Measurements from ENCODE around the gene CENPF.

Gene CENPF

DNA sequence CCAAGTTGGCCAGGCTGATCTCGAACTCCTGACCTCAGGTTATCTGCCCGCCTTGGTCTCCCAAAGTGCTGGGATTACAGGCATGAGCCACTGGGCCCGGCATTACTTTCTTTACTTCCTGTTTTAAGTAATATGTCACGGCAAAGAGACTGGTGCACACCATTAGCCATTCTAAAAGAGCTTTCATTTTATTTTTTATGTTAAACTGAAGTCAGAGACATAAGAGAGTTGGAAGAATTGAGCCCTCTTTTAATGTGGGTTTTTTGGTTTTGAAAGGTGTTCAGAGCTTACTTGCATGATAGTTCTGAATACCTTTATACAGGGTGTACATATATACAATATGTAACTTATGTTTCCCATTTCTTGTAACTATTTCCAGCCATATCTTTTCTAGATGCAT is 14.3 kb downstream of the CENPF start:
- no peak for DNase-seq (ENCODE audit: low read depth, low spot score)

- no peak for DNase-seq (ENCODE audit: low read depth, low spot score)
Measured at GRCh38 chr1:214617843-214618242, 14.8 kb downstream of the CENPF start.

GRCh38 chr1:214621236-214621635 is 18.2 kb downstream of the CENPF start:
- no peak for DNase-seq (ENCODE audit: low read depth, low spot score)

GRCh38 chr1:214623430-214623829 is 20.4 kb downstream of the CENPF start:
- DNase-seq (ENCODE audit: low read depth, low spot score), result no peak

DNA sequence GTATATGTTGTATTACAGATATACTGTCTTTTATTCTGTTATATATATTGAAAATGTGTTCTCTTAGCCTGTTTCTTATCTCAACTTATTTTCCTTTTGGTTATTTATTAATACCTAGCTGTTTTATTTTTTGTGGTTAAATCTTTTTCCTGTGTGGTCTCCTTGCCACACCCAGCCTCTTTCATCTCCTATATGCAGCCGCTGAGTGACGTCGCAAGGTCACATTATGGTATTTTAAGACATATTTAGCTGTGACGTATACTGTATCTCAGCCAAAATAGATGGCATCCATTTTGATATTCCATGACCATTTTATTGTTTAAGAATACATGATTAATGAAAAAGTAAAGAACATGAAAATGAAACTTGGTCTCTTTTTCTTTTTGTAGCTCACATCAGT is 29.1 kb downstream of the CENPF start:
- DNase-seq (ENCODE audit: low read depth, low spot score), result no peak

DNA sequence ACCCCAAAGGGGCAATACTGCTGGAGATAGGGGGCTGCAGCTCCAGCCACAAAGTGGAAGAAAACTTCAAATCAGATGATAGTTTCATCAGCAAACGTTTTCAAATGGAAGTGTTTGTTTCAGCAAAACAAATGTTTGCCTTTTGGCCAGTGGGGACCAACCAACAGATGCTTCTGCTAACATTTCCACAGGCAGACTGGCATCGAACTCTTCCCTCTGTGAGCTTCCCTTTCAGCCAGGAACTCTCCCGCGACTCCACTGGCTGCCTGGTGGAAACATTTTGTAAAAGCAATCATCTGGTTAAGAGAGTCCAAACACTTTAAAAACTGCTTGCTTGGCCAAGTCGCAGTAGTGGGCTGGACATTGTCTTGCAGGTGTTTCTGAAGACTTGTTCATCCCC is 30.7 kb downstream of the CENPF start:
- DNase-seq (ENCODE audit: low read depth, low spot score), result no peak

DNA sequence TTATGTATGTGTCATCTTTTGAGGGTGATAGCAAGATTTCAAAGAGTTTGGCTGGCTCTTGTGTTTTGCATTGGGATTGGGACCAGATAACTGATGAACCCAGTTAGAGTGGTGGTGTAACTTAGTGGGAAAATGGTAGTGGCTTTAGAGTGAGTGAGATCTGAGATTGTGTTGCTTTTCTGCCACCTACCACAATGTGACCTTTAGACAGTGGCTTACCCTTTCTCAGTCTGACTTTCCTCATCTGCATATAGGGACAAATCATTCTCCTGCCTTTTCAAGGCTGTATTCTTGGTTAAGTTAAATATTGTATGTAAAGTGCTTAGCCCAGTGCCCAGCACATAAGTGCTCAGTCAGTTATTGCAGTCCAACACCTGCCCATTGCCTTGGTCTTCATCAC is 31.3 kb downstream of the CENPF start:
- DNase-seq (ENCODE audit: low read depth, low spot score), result no peak

DNA sequence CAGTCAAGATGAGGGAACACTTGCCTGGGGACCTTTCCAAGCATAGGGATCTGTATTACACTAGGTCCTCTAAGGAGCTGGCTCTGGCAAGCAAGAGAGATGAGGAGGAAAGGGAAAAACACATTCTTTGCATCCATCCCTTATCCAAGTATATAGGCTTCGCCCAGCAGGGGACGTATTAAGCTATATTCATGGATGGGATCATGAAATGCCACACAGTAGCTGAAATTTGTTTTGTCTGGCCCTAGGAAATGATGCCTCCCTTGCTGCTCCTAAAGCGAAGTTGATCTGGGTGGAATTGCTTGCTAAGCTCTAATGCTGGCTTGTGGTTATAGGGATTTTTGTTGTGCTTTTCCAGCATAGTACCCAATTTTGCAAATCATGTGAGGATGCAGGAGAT is 32.1 kb downstream of the CENPF start:
- no peak for DNase-seq (ENCODE audit: low read depth, low spot score)

DNA sequence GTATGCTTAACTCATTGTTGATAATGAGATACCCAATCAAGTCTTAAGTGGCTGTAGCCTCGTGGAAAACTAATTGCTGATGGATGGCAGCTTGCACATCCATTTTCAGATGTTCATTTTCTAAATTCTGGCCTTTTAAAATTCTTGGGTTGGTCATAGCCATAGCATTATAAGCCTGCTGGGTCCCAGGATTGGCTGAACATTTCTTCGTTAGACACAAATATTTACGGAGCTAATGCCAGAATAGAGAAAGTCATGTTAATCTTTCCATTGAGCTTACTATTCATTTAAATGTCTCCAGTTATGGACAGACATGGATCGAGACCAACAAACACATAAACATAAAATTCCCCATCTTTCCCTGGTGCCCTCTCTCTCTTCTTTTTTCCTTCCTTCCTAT is 32.5 kb downstream of the CENPF start:
- DNase-seq (ENCODE audit: low read depth, low spot score), result no peak

DNA sequence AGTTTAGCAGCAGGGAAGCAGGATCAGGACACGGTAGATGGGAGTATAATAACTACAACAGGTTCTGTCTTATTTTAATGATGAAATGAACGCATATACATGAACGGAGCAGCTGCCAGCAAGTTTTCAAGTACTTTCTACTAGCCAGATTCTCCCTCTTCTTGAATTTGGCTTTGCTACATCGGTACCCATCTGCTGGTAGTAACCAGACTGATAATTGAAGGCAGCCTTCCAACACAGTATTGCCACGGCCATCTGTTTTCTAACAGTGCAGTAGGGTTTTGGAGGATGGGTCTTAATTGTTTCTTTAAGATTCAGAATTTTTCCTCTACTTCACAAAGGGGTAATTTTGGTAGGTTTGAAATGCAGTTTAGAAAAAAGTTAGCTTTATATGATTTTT is 33.4 kb downstream of the CENPF start:
- no peak for DNase-seq (ENCODE audit: low read depth, low spot score)

DNA sequence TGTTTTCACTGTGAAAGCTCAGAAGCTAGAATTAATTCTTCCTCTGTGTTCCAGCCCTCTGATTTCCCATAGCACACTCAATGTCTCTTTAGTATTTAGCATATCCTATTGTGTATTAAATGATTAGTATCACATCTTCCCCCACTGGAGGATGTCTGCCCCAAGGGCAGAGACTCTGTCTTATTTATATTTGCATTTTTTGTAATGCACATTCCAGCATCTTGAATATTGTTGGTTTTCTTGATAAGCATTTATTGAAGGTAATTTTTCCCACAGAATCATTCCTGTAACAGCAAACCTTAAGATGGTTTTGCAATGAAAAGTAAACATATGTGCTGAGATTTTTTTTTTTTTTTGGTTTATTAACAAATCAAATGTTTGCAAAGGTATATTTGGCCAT is 34.1 kb downstream of the CENPF start:
- no peak for DNase-seq (ENCODE audit: low read depth, low spot score)

GRCh38 chr1:214637722-214638458 is 34.9 kb downstream of the CENPF start:
- no peak for DNase-seq (ENCODE audit: low read depth, low spot score)

- no peak for DNase-seq (ENCODE audit: low read depth, low spot score)
Measured at GRCh38 chr1:214638459-214638807, 35.4 kb downstream of the CENPF start.

DNA sequence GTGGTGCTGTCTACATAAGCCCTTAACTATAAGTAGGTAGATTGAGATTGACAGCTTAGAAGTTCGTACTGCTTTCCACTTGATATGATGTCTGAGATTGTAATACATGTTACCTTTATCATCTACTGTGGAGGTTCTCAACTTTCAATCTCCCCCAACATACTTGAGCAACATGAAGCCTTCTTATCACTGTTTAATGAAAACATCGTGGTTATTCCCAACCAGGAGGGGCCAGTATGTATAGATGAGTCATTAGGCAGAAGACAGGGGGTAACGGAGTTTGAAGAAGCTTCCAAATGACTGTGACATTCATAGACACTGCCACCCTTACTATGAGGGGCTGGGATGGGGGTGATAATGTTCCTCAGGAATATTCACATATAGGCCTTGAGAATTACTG is 36.0 kb downstream of the CENPF start:
- DNase-seq (ENCODE audit: low read depth, low spot score), result no peak

DNA sequence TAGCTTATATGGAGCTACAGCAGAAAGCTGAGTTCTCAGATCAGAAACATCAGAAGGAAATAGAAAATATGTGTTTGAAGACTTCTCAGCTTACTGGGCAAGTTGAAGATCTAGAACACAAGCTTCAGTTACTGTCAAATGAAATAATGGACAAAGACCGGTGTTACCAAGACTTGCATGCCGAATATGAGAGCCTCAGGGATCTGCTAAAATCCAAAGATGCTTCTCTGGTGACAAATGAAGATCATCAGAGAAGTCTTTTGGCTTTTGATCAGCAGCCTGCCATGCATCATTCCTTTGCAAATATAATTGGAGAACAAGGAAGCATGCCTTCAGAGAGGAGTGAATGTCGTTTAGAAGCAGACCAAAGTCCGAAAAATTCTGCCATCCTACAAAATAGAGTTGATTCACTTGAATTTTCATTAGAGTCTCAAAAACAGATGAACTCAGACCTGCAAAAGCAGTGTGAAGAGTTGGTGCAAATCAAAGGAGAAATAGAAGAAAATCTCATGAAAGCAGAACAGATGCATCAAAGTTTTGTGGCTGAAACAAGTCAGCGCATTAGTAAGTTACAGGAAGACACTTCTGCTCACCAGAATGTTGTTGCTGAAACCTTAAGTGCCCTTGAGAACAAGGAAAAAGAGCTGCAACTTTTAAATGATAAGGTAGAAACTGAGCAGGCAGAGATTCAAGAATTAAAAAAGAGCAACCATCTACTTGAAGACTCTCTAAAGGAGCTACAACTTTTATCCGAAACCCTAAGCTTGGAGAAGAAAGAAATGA is 37.6 kb downstream of the CENPF start:
- DNase-seq (ENCODE audit: low read depth, low spot score), result no peak

DNA sequence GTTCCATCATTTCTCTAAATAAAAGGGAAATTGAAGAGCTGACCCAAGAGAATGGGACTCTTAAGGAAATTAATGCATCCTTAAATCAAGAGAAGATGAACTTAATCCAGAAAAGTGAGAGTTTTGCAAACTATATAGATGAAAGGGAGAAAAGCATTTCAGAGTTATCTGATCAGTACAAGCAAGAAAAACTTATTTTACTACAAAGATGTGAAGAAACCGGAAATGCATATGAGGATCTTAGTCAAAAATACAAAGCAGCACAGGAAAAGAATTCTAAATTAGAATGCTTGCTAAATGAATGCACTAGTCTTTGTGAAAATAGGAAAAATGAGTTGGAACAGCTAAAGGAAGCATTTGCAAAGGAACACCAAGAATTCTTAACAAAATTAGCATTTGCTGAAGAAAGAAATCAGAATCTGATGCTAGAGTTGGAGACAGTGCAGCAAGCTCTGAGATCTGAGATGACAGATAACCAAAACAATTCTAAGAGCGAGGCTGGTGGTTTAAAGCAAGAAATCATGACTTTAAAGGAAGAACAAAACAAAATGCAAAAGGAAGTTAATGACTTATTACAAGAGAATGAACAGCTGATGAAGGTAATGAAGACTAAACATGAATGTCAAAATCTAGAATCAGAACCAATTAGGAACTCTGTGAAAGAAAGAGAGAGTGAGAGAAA is 38.4 kb downstream of the CENPF start:
- DNase-seq (ENCODE audit: low read depth, low spot score), result no peak

DNA sequence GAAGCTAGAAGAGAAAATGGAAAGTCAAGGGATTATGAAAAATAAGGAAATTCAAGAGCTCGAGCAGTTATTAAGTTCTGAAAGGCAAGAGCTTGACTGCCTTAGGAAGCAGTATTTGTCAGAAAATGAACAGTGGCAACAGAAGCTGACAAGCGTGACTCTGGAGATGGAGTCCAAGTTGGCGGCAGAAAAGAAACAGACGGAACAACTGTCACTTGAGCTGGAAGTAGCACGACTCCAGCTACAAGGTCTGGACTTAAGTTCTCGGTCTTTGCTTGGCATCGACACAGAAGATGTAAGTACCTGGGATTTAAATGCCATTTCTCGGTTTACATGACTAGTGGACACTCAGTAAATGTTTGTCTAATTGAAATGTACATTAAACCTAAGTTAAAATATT is 40.0 kb downstream of the CENPF start:
- no peak for DNase-seq (ENCODE audit: low read depth, low spot score)

DNA sequence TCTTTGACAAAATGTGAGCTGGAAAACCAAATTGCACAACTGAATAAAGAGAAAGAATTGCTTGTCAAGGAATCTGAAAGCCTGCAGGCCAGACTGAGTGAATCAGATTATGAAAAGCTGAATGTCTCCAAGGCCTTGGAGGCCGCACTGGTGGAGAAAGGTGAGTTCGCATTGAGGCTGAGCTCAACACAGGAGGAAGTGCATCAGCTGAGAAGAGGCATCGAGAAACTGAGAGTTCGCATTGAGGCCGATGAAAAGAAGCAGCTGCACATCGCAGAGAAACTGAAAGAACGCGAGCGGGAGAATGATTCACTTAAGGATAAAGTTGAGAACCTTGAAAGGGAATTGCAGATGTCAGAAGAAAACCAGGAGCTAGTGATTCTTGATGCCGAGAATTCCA is 42.7 kb downstream of the CENPF start:
- DNase-seq (ENCODE audit: low read depth, low spot score), result no peak

- DNase-seq (ENCODE audit: low read depth, low spot score), result no peak
Measured at GRCh38 chr1:214648801-214649200, 45.8 kb downstream of the CENPF start.

DNA sequence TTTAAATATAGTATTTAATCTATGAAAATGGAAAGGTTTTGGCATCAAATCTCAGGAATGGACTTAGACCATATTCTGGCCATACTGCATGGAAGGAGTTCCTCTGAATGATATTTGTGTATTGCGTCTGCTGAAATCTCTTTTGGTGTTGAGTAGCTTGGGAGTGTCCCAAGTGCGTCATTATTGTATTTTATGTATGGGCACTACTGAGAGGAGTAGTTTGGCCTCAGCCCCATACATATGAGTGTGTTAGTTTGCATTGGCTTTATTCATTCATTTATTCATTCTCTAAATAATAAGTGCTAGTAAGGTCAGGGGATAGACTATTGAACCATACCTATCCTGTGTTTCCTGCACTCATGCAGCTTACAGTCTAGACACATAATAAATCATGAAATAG is 46.6 kb downstream of the CENPF start:
- DNase-seq (ENCODE audit: low read depth, low spot score), result no peak

DNA sequence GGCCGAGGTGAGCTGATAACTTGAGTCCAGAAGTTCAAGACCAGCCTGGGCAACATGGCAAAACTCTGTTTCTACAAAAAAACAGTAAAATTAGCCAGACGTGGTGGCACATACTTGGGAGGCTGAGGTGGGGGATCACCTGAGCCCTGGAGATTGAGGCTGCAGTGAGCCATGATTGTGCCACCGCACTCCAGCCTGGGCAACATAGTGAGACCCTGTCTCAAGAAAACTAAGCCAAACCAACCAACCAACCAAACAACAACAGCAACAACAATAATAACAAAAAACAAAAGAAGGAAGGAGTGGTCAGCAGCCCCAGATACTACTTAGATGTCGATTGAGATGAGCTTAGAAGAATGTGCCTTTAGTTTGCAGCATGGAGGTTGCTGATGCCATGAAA is 47.7 kb downstream of the CENPF start:
- no peak for DNase-seq (ENCODE audit: low read depth, low spot score)

DNA sequence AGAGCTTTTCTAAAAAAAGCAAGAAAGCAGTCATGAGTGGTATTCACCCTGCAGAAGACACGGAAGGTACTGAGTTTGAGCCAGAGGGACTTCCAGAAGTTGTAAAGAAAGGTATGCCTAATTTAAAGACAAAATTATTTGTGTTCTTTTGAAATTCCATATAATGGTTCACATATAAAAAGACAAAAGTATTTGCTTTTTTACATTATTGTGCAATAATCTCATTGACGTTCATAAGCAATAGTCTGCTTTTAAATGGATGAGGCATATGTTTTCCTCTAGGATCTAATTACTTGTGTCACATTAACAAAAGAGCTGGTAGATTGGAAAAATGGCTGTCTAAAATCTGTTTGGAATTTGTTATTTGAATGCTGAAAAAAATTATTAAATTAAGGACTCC is 54.3 kb downstream of the CENPF start:
- no peak for DNase-seq (ENCODE audit: low read depth, low spot score)

- DNase-seq (ENCODE audit: low read depth, low spot score), result no peak
Measured at GRCh38 chr1:214658175-214658574, 55.2 kb downstream of the CENPF start.

All from ELF-1 (cell line).